T-helper 2 cell treated with Interferon-gamma antibody and Interleukin-4, amounts not matched to agents 5 μg/mL and 100 μg/mL, for 36 hours (primary cell): ENCODE data around the gene NPAS2.

Experiments
- DNase-seq: peaks from one replicate; pipeline ENCODE4 v3.0.0; 2021; ENCODE audit warnings: low spot score
- H3K27ac Mint-ChIP-seq: one replicate; pipeline ENCODE4 v1.8.0; 2021; ENCODE audit warnings: mild to moderate bottlenecking, mixed read lengths
- H3K27me3 Mint-ChIP-seq: one replicate; pipeline ENCODE4 v1.8.0; 2021; ENCODE audit warnings: low read depth, mixed read lengths
- H3K36me3 Mint-ChIP-seq: one replicate; pipeline ENCODE4 v1.8.0; 2021; ENCODE audit warnings: low read depth, mixed read lengths
- H3K4me1 Mint-ChIP-seq: one replicate; pipeline ENCODE4 v1.8.0; 2021; ENCODE audit warnings: low read depth, mixed read lengths
- H3K4me3 Mint-ChIP-seq: one replicate; pipeline ENCODE4 v1.8.0; 2022; ENCODE audit warnings: mild to moderate bottlenecking, moderate library complexity, mixed read lengths
- H3K9me3 Mint-ChIP-seq: one replicate; pipeline ENCODE4 v1.8.0; 2021; ENCODE audit warnings: mixed read lengths

The NPAS2 gene

GRCh38 chr2:100861340-100861739 lies 41.4 kb downstream of the NPAS2 start:
- no peaks in the 10 kb centered on the region for H3K27me3 Mint-ChIP-seq
- no peak overlapping the region for H3K27ac Mint-ChIP-seq
- DNase-seq = no peak
- H3K4me3 Mint-ChIP-seq = no peak overlapping the region
- H3K9me3 Mint-ChIP-seq = no peaks in the 10 kb centered on the region
- H3K36me3 Mint-ChIP-seq = no peaks in the 10 kb centered on the region
- peaks cover 2% of the 10 kb centered on the region for H3K4me1 Mint-ChIP-seq

- peaks cover under 1% of the 10 kb centered on the region for H3K9me3 Mint-ChIP-seq
- H3K36me3 Mint-ChIP-seq = no peaks in the 10 kb centered on the region
- no peaks in the 10 kb centered on the region for H3K27me3 Mint-ChIP-seq
- H3K4me3 Mint-ChIP-seq = no peak overlapping the region
- H3K4me1 Mint-ChIP-seq = peaks cover 2% of the 10 kb centered on the region
- no peak overlapping the region for H3K27ac Mint-ChIP-seq
- no peak for DNase-seq
Observed at GRCh38 chr2:100862081-100862480, 42.1 kb downstream of the NPAS2 start.

DNA sequence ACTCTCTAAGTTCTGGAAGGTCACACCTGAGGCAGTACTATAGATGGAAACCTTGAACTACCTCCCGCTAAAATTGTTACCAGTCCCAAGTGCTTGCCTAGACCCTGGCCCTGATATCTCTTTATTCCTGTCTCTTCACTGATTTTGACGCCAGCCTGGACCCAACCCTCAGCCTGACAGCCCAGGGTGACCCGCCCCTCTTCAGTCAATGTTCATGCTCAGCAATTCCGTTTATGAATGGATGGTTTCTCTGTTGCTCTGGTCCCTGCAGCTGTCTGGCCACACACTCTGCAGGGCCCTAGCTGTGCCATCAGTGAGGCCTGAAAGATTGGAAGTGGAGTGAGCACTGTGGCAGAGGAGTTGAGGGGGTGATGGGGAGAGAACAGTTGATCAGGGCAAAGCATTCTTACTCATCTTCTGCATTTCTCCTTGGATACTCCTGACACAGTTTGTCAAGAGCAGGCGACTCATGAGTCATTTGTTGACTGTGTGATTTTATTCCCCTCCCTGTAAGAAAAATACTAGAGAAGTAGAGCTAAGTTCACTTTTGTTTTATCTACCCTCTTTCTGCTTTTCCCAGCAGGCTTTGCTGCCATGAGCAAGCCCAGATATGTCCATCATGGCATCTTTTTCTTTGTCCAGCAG lies 46.0 kb downstream of the NPAS2 start:
- peaks cover 13% of the 10 kb centered on the region for H3K9me3 Mint-ChIP-seq
- no peaks in the 10 kb centered on the region for H3K36me3 Mint-ChIP-seq
- no peaks in the 10 kb centered on the region for H3K27me3 Mint-ChIP-seq
- peaks cover 2% of the 10 kb centered on the region for H3K4me1 Mint-ChIP-seq
- no peak overlapping the region for H3K27ac Mint-ChIP-seq
- H3K4me3 Mint-ChIP-seq = no peak overlapping the region
- no peak for DNase-seq

GRCh38 chr2:100868083-100868482 lies 48.1 kb downstream of the NPAS2 start:
- peaks cover 2% of the 10 kb centered on the region for H3K4me1 Mint-ChIP-seq
- no peaks in the 10 kb centered on the region for H3K27me3 Mint-ChIP-seq
- H3K27ac Mint-ChIP-seq = no peak overlapping the region
- H3K4me3 Mint-ChIP-seq = no peak overlapping the region
- DNase-seq = no peak
- peaks cover 13% of the 10 kb centered on the region for H3K9me3 Mint-ChIP-seq
- no peaks in the 10 kb centered on the region for H3K36me3 Mint-ChIP-seq

- no peaks in the 10 kb centered on the region for H3K27me3 Mint-ChIP-seq
- H3K36me3 Mint-ChIP-seq = no peaks in the 10 kb centered on the region
- H3K27ac Mint-ChIP-seq = no peak overlapping the region
- DNase-seq = no peak
- peaks cover 13% of the 10 kb centered on the region for H3K9me3 Mint-ChIP-seq
- no peak overlapping the region for H3K4me3 Mint-ChIP-seq
- H3K4me1 Mint-ChIP-seq = peaks cover 2% of the 10 kb centered on the region
Observed at GRCh38 chr2:100869120-100869519, 49.2 kb downstream of the NPAS2 start.

DNA sequence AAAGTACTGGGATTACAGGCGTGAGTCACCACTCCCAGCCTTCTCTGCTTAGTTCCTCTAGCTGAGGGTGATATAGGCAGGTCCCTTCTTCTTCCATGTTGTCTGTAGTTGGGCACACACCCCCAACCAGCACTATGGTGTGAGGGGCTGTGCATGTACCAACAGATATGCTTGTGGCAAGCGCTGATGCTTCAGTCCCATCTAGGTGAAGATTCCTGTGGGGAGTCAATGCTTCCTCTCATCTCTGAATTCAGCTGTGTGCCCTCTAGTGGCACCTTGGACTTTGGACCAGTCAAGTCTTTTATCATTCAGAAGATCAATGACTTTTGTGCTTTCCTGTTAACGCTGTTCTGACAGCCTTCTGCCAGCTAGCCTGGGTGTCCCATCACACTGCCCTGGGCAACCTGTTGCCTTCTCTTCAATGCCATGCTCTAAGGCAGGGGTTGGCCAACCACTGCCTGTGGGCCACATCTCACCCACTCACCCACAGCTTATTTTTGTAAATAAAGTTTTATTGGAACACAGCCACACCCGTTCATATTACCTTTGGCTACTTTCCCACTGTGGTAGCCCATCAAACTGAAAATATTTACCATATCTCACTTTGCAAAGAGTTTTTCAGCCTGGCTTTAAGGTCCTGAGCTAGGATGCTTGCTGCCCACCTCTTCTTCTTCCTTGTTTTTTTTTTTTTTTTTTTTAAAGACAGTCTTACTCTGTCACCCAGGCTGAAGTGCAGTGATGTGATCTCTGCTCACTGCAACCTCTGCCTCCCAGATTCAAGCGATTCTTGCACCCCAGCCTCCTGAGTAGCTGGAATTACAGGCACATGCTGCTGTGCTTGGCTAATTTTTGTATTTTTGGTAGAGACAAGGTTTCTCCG lies 51.0 kb downstream of the NPAS2 start:
- no peak for DNase-seq
- H3K36me3 Mint-ChIP-seq = no peaks in the 10 kb centered on the region
- peaks cover 6% of the 10 kb centered on the region for H3K4me1 Mint-ChIP-seq
- no peak overlapping the region for H3K4me3 Mint-ChIP-seq
- H3K27ac Mint-ChIP-seq = no peak overlapping the region
- no peaks in the 10 kb centered on the region for H3K27me3 Mint-ChIP-seq
- H3K9me3 Mint-ChIP-seq = peaks cover 13% of the 10 kb centered on the region

- Mint-ChIP-seq H3K36me3 (no peaks in the 10 kb centered on the region), H3K27me3 (no peaks in the 10 kb centered on the region), H3K27ac (peak overlapping the region; percentile 20), H3K9me3 (no peaks in the 10 kb centered on the region), H3K4me3 (no peak overlapping the region), H3K4me1 (peaks cover 9% of the 10 kb centered on the region)
- no peak for DNase-seq
Observed at GRCh38 chr2:100875516-100876230, 55.7 kb downstream of the NPAS2 start.

GRCh38 chr2:100876231-100876860 lies 56.4 kb downstream of the NPAS2 start:
- DNase-seq = no peak
- H3K4me3 Mint-ChIP-seq = no peak overlapping the region
- peaks cover 9% of the 10 kb centered on the region for H3K4me1 Mint-ChIP-seq
- no peaks in the 10 kb centered on the region for H3K27me3 Mint-ChIP-seq
- H3K9me3 Mint-ChIP-seq = no peaks in the 10 kb centered on the region
- H3K27ac Mint-ChIP-seq = peak overlapping the region; percentile 20
- H3K36me3 Mint-ChIP-seq = no peaks in the 10 kb centered on the region

- no peak for DNase-seq
- no peak overlapping the region for H3K27ac Mint-ChIP-seq
- H3K36me3 Mint-ChIP-seq = no peaks in the 10 kb centered on the region
Observed at GRCh38 chr2:100877555-100877954, 57.6 kb downstream of the NPAS2 start.

GRCh38 chr2:100878000-100878791 lies 58.3 kb downstream of the NPAS2 start:
- Mint-ChIP-seq H3K9me3 (no peaks in the 10 kb centered on the region), H3K27me3 (no peaks in the 10 kb centered on the region), H3K27ac (no peak overlapping the region), H3K4me1 (peaks cover 13% of the 10 kb centered on the region), H3K4me3 (no peak overlapping the region), H3K36me3 (no peaks in the 10 kb centered on the region)
- no peak for DNase-seq

More at GRCh38 chr2:100877555-100877954, 57.6 kb downstream of the NPAS2 start:
- H3K4me3 Mint-ChIP-seq = no peak overlapping the region
- H3K4me1 Mint-ChIP-seq = peaks cover 7% of the 10 kb centered on the region
- no peaks in the 10 kb centered on the region for H3K27me3 Mint-ChIP-seq
- H3K9me3 Mint-ChIP-seq = no peaks in the 10 kb centered on the region

- peaks cover 15% of the 10 kb centered on the region for H3K4me1 Mint-ChIP-seq
- no peak overlapping the region for H3K4me3 Mint-ChIP-seq
- H3K27ac Mint-ChIP-seq = no peak overlapping the region
- no peak for DNase-seq
- H3K27me3 Mint-ChIP-seq = no peaks in the 10 kb centered on the region
- no peaks in the 10 kb centered on the region for H3K36me3 Mint-ChIP-seq
- H3K9me3 Mint-ChIP-seq = no peaks in the 10 kb centered on the region
Observed at GRCh38 chr2:100879296-100879695, 59.4 kb downstream of the NPAS2 start.

GRCh38 chr2:100880036-100880435 lies 60.1 kb downstream of the NPAS2 start:
- Mint-ChIP-seq H3K4me3 (no peak overlapping the region), H3K36me3 (no peaks in the 10 kb centered on the region), H3K27ac (no peak overlapping the region), H3K4me1 (peaks cover 15% of the 10 kb centered on the region), H3K27me3 (no peaks in the 10 kb centered on the region), H3K9me3 (no peaks in the 10 kb centered on the region)
- DNase-seq = no peak

GRCh38 chr2:100880730-100881129 lies 60.8 kb downstream of the NPAS2 start:
- no peaks in the 10 kb centered on the region for H3K36me3 Mint-ChIP-seq
- no peaks in the 10 kb centered on the region for H3K9me3 Mint-ChIP-seq
- peaks cover 12% of the 10 kb centered on the region for H3K4me1 Mint-ChIP-seq

More at GRCh38 chr2:100880730-100881129, 60.8 kb downstream of the NPAS2 start:
- no peak for DNase-seq
- no peak overlapping the region for H3K4me3 Mint-ChIP-seq
- H3K27ac Mint-ChIP-seq = no peak overlapping the region
- no peaks in the 10 kb centered on the region for H3K27me3 Mint-ChIP-seq
